Measurements from ENCODE around the gene MOB1B.
"Not testable (repeated sequence)": the region's sequence is repeated elsewhere in the genome, so short reads cannot be mapped to it uniquely, and the experiment has no call there.

The MOB1B gene

GRCh38 chr4:70958681-70959080 is 56.5 kb downstream of the MOB1B start:
- no peak for DNase-seq

GRCh38 chr4:70969076-70969475 is 66.9 kb downstream of the MOB1B start:
- no peak for DNase-seq

GRCh38 chr4:70976252-70976651 is 74.1 kb downstream of the MOB1B start:
- no peak for DNase-seq

- DNase-seq, result no peak
These were observed 77.4 kb downstream of the MOB1B start for GRCh38 chr4:70979445-70980008.

GRCh38 chr4:70980196-70980595 is 78.0 kb downstream of the MOB1B start:
- no peak for DNase-seq

GRCh38 chr4:70984106-70984505 is 81.9 kb downstream of the MOB1B start:
- no peak for DNase-seq

GRCh38 chr4:70984589-70984988 is 82.4 kb downstream of the MOB1B start:
- no peak for DNase-seq

GRCh38 chr4:70991596-70991995 is 89.4 kb downstream of the MOB1B start:
- DNase-seq, result no peak

- no peak for DNase-seq
These were observed 90.3 kb downstream of the MOB1B start for GRCh38 chr4:70992391-70992881.

- peak; percentile 66 to 80 (median 76) for DNase-seq
These were observed 91.3 kb downstream of the MOB1B start, which contains the start of gene DCK for GRCh38 chr4:70993181-70994068. Gene DCK, plus strand, starts transcription at chr4:70993649. Its CDS starts 187 bp downstream, at chr4:70993836.

GRCh38 chr4:70994069-70994366 is 91.8 kb downstream of the MOB1B start:
- no peak for DNase-seq

GRCh38 chr4:70994387-70995099 is 92.4 kb downstream of the MOB1B start:
- no peak for DNase-seq

GRCh38 chr4:70996018-70996360 is 93.8 kb downstream of the MOB1B start:
- DNase-seq, result peak in 1 of 4 experiments; percentile 0

- DNase-seq, result no peak
These were observed 94.9 kb downstream of the MOB1B start for GRCh38 chr4:70997036-70997435.

- DNase-seq, result no peak
These were observed 95.4 kb downstream of the MOB1B start for GRCh38 chr4:70997546-70997945.

- DNase-seq, result not testable (repeated sequence)
These were observed 97.5 kb downstream of the MOB1B start for GRCh38 chr4:70999639-71000038.

- not testable (repeated sequence) for DNase-seq
These were observed 99.2 kb downstream of the MOB1B start for GRCh38 chr4:71001363-71001762.

GRCh38 chr4:71004281-71004851 is 102.2 kb downstream of the MOB1B start:
- DNase-seq, result peak in 3 of 4 experiments; percentile 2 to 8 (median 7)

GRCh38 chr4:71005025-71005424 is 102.9 kb downstream of the MOB1B start:
- not testable (repeated sequence) for DNase-seq

GRCh38 chr4:71006203-71006907 is 104.2 kb downstream of the MOB1B start:
- DNase-seq, result peak in 1 of 4 experiments; percentile 1

- DNase-seq, result no peak
These were observed 106.0 kb downstream of the MOB1B start for GRCh38 chr4:71008196-71008595.

- DNase-seq, result no peak
These were observed 106.9 kb downstream of the MOB1B start for GRCh38 chr4:71009086-71009485.

Data from activated CD4-positive, CD25-positive, alpha-beta regulatory T cell (primary cell).